ENCODE results near the gene CEACAM21. TPM values are rescaled to one million over a fixed set of nuclear protein-coding genes. Genes with fewer than 3 reads are reported as not detected.

The CEACAM21 gene
- polyA plus RNA-seq, 1 of the 3 experiments (the other 2 are of a cell fraction) = not detected

DNA sequence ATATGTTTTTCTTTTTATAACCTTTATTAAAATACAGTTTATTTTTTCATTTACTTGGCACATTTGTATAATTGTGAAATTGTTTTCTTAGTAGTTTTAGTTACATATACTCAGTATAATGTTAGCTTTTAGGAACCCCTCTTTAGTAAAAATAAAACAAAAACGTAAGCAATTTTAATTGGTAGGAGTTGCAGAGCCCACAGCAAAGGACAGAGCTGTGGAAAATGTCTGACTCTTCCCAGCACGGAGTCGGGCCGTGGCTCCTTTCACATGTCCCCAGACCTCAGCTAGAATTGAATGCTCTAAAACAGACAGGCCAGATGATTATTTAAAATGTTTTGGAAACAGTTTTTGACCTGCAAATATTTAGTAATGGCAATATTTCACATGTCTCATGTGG lies 27.9 kb upstream of the CEACAM21 start (continued):
- no peak for TF ChIP-seq REST (IDR thresholded peaks at IDR 0.05; ENCODE audit: low read depth, low read length)
- TF ChIP-seq JUND (IDR thresholded peaks at IDR 0.05) = no peak
- TF ChIP-seq POLR2AphosphoS5 (IDR thresholded peaks at IDR 0.05; ENCODE audit: low read depth, low read length) = no peak
- no peak for TF ChIP-seq FOXM1 (IDR thresholded peaks at IDR 0.05; ENCODE audit: low read depth)
- no peak for TF ChIP-seq SIN3A (IDR thresholded peaks at IDR 0.05; ENCODE audit: borderline replicate concordance, low read depth, low read length)

GRCh38 chr19:41548954-41549688 lies 26.8 kb upstream of the CEACAM21 start:
- Histone ChIP-seq H2AFZ (ENCODE audit: low read depth) (no peak overlapping the region), H3K27ac (ENCODE audit: low read depth in 2 of 2, low read length in 1 of 2) (no peak overlapping the region), H3K36me3 (replicated peaks in 1 of 2; ENCODE audit: control insufficient read depth in 1 of 2, insufficient read depth in 2 of 2, low read length in 1 of 2) (no peaks in the 10 kb centered on the region), H3K79me2 (ENCODE audit: insufficient read depth) (no peaks in the 10 kb centered on the region), H3K4me2 (no peak overlapping the region), H3K9me3 (no peaks in the 10 kb centered on the region; the same call in 1 of the 2 replicates), H3K4me3 (ENCODE audit: low read depth in 2 of 2, low read length in 1 of 2) (no peak overlapping the region), H3K27me3 (ENCODE audit: insufficient read depth) (peaks cover 80% of the 10 kb centered on the region), H3K9me2 (no peaks in the 10 kb centered on the region), H3F3A (replicated peaks; ENCODE audit: insufficient read depth) (no peaks in the 10 kb centered on the region), H3K4me1 (ENCODE audit: control insufficient read depth in 1 of 2, insufficient read depth in 2 of 2, low read depth in 1 of 2, low read length in 1 of 2) (no peaks in the 10 kb centered on the region), H3K9ac (no peak overlapping the region), H4K20me1 (ENCODE audit: insufficient read depth) (no peaks in the 10 kb centered on the region)
- POLR2A ChIA-PET = no interaction called here
- DNase-seq = no peak
- 6% methylated on average over 9 of the region's 9 CpGs for WGBS (ENCODE audit: low lambda C conversion rate)
- CTCF ChIA-PET = interaction anchor here (0.6 to 3.0 kb wide), 6 partner anchors 14 to 522 kb away, joined by 3 to 11 read pairs (median 8); no protein-coding TSS in a partner anchor
- TF ChIP-seq POLR2AphosphoS5 (IDR thresholded peaks at IDR 0.05; ENCODE audit: low read depth, low read length) (no peak), FOXJ3 (CRISPR knock-in tag; IDR thresholded peaks at IDR 0.05) (no peak), CTCF (IDR thresholded peaks at IDR 0.05) (no peak), TAF1 (IDR thresholded peaks at IDR 0.05; ENCODE audit: borderline replicate concordance, low read depth, low read length) (no peak), FOXM1 (IDR thresholded peaks at IDR 0.05; ENCODE audit: low read depth) (no peak), ELF1 (IDR thresholded peaks at IDR 0.05) (no peak), GABPA (IDR thresholded peaks at IDR 0.05; ENCODE audit: low read depth) (no peak), RAD21 (IDR thresholded peaks at IDR 0.05; ENCODE audit: low read length) (no peak), GATA2 (CRISPR knock-in tag; IDR thresholded peaks at IDR 0.05) (no peak), FOSL2 (IDR thresholded peaks at IDR 0.05; ENCODE audit: borderline replicate concordance, low read depth) (no peak), JUND (IDR thresholded peaks at IDR 0.05) (no peak), TCF12 (IDR thresholded peaks at IDR 0.05) (no peak)
- TF ChIP-seq, protein P1, sequence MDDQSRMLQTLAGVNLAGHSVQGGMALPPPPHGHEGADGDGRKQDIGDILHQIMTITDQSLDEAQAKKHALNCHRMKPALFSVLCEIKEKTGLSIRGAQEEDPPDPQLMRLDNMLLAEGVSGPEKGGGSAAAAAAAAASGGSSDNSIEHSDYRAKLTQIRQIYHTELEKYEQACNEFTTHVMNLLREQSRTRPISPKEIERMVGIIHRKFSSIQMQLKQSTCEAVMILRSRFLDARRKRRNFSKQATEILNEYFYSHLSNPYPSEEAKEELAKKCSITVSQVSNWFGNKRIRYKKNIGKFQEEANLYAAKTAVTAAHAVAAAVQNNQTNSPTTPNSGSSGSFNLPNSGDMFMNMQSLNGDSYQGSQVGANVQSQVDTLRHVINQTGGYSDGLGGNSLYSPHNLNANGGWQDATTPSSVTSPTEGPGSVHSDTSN (IDR thresholded peaks at IDR 0.05) = no peak
